NOMO-1 (cell line): Measurements from ENCODE around the gene MAST4.
"Not testable (repeated sequence)": the region's sequence is repeated elsewhere in the genome, so short reads cannot be mapped to it uniquely, and the experiment has no call there.

Source experiments
- DNase-seq, 2 experiments: peaks; one replicate each; lab custom pipeline; 2025; ENCODE audit not compliant: unreplicated experiment in 2 of 2; lab: John Stamatoyannopoulos, UW

The MAST4 gene

DNA sequence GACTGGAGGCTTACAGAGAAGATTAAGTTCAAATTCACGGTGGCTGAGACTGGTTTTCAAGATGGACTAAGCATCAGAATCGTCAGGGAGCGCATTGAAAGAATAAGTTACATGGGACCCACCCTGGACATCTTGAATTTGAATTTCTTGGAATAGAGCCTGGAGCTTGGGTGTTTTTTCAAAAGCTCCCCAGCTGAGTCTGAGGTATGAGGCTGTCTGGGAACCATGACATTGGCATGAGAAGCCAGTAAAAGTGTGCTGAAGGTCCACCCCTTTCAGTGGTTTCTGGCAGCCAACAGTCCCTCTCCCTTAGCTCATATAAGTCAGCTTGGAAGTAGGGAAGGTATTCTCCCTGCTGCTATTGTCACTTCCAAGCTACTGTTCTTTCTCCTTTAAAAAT is 97.8 kb downstream of the MAST4 start:
- no peak for DNase-seq

DNA sequence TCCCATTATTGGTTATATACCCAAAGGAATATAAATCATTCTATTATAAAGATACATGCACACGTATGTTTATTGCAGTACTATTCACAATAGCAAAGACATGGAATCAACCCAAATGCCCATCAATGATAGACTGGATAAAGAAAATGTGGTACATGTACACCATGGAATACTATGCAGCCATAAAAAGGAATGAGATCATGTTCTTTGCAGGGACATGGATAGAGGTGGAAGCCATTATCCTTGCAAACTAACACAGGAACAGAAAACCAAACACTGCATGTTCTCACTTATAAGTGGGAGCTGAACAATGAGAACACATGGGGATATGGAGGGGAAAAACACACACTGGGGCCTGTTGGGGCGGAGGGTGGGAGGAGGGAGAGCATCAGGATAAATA is 99.6 kb downstream of the MAST4 start:
- DNase-seq, result not testable (repeated sequence)

DNA sequence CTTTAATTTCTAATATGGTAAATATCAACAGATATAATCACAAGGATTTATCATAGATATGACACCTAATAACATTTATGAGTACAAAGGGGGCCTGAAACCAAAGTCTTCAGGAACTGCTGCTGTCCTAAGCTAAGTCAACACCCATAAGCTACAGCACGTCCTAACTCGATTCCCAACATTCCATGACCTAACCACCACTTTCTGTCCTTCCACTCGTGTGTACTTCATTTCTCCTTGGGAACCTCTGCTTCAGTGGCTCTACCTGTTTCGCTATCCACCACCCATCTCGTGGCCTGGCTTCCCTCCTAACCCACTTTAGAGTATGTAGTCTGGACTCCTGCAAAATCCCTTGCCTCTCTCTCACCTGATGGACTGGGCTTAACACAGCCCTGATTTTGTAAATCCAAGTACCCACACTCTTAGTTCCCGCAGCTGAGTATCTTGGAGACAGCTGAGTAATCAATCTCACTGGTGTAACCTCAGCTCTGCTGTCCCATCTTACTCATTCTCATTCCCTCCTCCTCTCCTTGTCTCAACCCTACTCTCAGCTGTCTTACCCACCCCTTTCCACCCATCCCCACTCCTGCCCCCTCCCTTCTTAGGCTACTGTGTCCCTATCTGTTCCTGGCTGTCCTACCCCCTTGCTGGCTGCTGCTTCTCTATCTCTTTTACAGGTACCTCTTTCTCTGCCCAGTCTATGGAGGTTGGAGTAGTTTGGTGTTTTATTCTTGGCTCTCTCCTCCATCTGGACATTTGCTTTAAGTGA is 101.8 kb downstream of the MAST4 start:
- DNase-seq, result no peak

DNA sequence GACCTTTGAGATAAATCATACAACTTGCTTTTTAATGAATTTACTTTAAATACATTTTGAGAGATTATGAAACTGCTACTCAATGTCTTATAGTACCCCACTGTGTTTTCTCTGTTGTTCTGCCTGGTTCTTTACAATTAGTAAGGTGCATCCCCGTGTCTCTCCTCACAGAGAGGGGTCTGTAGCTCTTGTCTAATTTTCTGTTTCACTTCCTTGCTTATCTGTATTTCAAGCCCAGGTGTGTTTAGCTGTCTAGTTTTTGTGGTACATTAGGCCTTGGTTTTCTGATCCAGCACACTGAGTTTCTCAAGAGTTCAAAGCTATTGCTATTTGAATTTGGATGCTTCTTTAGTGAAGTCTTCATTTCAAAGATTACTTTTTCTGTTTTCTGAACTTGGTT is 105.1 kb downstream of the MAST4 start:
- no peak for DNase-seq

DNA sequence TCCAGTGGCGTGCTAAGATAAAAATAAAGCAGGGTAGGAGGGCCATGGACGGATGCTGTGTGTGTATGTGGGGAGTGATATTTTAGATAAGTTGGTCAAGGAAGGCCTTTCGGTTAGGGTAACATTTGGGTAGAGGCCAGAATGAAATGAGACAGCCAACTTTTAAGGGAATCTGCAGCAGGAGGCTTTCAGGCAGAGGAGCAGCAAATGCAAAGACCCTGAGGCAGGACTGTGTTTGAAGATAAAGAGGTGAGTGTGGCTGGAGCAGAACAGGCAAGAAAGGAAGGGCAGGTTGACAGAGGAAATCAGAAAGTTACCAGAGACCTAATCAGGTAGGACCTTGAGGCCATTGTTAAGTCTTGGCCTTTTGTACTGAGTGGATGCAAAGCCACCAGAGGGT is 106.2 kb downstream of the MAST4 start:
- no peak for DNase-seq

DNA sequence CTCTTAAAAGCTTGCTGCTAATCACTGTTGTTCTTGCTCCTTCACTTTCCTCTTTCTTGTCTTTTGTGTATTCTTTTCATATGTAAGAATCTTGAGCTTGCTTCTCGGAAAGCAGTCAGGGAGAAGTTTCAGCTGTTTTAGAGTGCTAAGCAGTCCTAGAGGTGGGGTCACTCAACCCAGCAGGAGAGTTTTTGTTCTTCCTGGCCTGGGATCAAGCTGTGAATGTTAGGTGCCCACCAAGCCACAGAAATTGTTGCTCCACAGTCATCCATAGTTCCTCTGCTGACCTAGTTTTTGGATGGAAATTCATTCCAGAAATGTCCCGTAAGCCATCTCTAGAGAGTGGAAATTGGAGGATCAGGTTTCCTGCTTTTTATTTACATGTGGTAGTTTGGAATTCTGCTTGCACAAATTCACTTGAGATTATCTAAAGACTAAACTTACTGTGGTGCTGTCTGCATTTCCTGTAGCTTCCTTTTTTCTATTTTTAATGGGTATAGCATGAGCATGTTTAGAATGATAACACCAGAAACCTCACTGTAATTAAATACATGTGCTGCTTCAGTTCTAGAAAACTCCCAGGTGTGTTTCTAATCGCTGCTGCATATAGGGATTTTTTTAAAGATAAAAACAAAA is 108.7 kb downstream of the MAST4 start:
- no peak for DNase-seq

DNA sequence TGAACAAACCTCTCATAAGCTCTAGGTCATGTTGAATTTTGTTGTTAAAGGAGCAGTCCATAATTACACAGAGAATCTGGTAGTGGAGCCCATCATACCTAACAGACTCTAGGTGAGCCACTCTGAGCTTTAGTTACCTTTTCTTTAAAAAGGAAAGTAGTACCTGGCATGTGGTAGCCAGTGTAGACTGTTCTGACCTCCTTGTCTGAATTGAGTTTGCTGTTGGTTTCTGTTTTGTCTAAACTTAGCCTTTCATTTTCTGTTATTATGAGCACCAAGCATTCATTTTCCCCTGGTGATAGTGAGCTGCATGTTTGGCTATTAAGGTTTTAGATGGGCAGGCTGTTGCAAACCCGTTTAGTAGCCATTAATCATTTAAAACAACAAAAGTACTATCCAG is 112.2 kb downstream of the MAST4 start:
- no peak for DNase-seq

DNA sequence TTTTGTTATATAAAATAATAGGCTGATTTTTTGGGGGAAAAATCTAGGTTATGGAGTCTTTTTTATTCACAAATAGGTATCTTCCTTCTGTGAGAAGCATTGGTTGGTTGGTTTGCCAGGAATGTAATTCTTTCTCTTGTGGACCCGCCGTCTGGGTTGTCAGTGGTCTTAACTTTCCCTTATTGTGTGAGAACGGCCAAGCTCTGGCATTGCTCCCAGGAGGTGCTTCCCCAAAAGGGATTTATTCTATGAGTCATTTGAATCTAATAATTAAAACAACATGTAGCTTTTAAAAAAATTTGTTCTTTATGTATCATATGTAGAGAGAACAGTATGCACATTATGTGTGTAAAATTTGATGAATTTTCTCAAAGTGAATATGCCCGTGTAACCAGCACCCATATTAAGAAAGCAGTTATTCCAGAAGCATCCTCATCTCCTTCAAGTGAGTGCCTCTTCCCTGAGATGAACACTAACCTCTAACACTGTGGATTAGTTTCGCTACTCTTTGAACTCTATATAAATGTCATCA is 114.4 kb downstream of the MAST4 start:
- DNase-seq, result no peak

DNA sequence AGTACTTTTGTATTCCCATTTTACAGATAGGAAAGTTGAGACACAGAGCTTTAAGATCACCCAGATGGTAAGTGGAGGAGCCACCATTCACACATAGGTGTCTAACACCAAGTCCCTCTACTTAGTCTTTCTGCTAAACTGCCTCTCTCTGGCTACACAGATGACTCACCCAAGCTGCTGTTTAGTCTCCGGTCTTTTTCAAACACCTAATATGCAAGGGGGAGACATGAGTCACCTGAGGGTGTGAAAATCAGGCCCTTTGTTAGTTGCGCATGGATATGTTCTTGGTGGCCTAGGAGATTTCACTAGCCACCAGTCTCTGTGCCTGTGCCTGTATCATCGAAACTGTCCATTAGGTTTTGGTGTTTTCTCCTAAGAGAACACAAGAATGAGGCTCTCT is 117.8 kb downstream of the MAST4 start:
- no peak for DNase-seq

DNA sequence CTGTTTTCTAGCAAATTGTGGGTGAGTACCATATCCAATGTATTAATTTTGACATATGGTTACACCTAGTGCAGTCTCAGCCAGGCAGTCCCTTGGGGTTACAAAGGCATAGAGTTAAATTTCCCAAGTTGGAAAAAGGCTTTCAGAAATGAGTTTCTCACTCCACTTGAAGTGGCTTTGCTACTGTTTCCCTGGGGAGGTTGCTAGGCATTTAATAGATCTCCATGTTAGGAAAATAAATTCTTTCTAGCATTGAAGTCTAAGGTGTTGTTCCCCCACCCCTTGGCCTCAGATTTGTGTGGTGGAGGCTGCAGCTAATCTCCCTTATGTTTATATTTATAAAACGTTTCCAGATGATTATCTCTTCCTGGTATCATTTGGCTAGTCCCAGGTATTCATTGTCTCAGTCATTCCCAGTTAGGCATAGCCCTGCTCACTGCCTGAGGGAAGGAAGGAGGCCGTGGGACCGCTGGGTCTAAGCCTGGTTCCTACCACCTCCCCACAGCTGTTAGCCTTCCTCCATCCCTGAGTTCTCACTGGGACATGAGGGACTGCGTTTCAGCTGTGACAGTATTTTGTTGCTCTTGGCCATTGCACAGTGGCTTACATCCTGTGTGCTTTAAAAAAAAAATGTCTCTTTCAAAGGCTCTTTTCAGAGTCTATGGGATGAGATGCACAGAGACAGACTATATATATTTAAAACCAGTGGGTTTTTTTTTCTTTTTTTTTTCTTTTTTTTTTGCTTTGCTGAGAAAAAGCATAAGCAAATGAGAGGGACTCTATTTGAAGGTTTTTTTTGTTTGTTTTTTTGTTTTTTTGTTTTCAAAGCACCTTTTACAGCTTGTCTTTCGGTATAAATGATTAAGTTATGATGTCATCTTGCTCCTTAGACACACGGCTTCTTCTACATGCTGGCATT is 121.5 kb downstream of the MAST4 start:
- no peak for DNase-seq

DNA sequence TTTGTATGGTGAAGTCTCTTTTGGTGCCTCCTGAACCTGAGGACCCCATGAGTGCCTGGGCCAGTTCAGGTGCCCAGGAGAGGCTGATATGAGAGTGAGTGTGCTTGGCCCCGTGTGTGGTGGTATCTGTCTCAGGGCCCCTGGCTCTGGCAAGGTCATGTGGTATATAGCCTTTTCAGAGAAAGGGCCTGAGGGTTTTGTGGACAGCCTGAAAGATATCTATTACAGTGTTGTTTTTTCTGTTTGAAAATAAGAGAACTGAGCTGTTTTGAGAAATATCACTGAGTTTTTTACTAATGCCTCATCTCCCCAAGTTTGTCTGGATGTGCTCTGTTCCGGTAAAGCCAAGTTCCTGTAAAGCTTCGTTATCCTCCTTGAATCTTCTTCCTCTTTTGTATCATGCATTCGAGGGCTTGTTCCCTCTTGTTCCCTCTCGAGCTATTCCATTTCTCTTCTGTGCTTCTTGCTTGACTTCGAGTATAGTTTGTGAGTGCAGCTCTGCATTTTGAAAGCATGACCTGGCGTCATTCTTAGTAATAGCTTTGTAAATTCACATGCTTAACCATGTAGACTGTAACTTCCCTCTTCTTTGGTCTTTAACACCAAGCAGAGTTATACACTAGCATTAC is 122.3 kb downstream of the MAST4 start:
- peak; percentile 35 to 55 for DNase-seq

DNA sequence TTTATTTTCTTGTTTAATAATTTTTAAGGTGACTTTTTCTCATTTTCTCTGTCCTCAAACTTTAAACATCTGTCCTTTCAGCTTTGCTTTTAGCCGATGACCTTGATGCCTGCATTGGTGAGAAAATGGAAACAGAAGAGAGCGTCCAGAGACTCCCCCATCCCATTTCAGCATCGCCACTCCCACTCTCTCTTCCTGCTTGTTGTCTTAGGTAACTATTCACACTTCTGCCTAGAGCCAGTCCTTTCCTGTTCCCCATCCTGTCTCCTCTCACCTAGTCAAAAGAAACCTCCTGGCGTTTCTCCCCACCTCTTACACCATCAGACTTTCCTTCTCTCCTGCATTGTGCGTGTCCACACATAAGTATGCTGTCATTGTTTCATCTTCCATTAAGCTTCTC is 124.6 kb downstream of the MAST4 start:
- DNase-seq, result no peak

DNA sequence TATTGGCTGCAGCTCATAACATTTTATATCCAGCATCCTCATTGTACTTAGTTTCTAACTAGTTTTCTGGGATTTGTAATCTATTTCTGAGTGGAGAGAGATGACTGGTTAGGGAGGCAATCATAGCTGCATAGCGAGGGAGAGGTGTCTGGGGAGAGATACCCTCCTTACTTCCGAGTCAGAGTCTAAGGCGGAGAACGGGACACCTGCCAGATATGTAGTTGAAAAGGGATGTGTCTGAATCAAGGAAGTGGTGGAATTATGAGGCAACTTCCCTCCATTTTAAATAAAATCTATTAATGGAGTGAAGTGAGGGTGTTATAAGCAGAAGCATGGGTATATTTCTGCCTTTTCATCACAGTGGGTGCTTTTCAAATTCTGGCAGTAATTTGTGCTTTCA is 126.5 kb downstream of the MAST4 start:
- peak in 1 of 2 experiments; percentile 18 for DNase-seq

DNA sequence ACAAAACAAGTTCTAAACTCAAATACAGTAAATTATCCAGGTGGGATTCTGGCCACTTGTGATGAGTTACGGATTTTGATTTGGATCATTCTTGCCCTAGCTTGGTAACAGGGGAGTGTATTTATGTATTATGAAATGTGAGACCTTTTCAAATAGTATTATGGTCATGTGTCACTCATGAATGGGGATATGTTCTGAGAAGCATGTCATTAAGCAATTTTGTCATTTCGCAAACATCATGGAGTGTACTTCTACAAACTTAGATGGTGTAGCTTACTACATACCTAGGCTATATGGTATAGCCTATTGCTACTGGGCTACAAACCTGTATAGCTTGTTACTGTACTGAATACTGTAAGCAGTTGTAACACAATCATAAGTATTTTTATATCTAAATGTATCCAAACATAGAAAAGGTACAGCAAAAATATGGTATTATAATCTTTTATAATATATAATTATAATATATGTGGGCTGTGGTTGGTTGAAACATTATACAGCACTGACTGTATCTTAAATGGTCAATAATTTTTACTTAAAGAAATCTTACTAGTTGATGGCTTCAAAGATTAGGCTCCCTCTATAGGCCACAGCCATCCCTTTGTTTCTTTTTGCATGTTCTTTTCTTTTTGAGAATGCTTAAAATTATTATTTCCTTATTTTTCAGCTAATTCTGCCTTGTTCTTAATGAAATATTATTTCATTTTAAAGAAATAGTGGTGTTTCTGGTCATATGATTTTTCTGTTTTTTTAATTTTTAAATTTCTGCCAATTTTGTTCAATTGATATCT is 128.4 kb downstream of the MAST4 start:
- peak in 1 of 2 experiments; percentile 1 for DNase-seq

DNA sequence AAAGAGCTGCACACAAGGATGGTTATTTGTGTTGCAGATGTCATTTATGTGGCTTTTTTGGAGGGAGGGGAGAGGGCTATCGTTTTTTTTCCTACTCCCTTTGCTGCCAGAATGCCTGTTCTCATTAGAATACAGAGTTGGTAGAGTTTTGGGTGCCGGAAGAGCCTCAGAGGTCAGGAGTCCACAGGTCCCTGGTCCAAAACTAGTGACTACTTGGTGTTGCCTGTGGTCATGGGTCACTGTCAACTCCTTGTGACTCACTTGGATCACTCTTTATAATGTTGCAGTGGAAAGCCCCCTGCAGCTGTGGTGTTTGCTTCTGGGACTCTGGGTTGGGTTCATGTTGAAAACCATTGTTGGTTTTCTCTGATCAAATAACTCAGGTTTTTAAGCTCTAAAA is 131.4 kb downstream of the MAST4 start:
- no peak for DNase-seq

DNA sequence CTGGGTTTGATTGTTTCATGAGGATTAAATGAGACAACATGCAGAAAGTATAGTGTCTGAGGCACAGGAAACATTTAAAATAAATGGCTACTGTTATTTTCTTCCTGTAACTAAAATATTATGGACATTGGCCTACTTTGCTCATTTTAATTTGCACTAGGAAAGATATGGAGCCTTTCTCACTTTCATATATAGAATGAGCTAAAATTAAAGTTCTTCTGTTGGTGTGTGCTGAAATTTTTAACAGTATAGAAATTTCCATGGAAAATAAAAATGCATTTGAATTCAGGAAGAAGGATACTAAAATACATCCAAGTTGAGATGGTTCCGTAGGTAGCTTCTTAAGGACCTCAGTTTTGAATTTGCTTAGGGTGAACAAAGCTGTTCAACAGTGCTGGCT is 131.9 kb downstream of the MAST4 start:
- DNase-seq, result no peak

DNA sequence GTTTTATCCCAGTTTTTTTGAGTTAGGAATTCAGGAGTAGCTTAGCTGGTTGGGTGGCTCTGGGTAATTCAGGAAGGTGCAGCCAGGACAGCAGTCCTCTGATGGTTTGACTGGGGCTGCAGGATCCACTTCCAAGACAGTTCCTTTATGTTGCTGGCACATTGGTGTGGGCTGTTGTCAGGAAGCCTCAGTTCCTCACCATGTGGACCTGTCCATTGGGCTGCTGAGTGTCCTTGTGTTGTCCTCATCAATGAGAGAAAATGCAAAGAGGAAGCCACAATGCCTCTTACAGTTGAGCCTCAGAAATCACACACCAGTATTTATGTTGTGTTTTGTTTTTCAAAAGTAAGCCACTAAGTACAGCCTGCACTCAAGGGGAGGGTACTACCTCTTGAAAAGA is 140.9 kb downstream of the MAST4 start:
- DNase-seq, result no peak

DNA sequence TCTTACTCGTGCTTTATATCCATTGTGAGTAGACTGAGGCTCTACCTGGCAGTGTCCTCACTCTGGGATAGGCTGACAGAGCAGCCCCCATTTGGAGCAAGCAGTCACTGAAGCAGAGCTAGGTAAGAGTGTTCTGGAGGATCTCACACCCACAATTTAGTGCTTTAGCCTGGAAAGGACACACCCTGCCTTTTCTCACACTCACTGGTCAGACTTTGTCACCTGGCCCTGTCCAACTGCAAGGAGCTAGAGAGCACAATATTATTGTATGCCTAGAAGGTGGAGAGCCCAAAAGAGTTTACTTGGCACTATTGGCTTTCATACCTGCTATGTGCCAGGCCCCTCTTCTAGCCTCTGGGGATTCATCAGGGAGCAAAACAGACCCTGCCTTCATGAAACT is 141.9 kb downstream of the MAST4 start:
- no peak for DNase-seq

DNA sequence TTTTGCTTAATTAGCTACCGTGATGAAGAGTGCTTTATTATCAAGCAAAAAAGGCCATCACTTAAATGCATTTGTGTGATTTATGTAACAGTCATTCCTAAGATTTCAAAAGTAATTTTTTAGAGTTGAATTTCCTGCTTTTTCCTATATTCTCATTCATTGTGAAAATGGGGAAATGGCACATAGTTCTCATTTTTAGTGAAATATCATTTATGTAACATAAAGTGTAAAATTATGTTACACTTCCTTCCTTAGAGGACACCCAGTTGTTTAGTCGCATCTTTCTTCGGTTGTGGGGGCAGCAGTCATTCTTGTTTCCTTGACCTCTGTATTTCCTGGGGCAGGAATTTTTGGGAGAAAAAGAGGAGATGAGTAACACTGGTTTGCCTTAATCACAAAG is 142.8 kb downstream of the MAST4 start:
- peak in 1 of 2 experiments; percentile 6 for DNase-seq

DNA sequence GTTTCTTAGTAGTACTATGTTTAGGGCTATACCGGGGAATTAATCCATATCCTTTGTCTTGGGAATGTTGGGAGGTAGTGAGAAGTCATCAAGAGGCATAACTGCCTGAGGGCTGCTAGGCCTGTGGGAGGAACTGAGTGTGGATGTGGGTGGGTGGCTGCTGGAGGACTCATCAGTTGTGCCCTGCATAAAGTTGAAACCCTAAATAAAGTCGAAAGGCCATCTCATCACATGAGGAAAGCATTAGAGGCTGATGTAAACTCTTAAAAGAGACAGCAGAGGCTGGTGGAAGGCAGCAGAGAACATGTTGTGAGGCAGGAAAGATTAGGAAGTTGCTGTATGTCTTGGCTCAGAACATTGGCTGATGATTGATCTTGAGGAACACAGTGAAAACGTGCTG is 143.8 kb downstream of the MAST4 start:
- no peak for DNase-seq
